HG03103 (cell line): ENCODE data around the gene HOMEZ.

Experiments
- ATAC-seq: cut with Tn5 transposase; IDR thresholded peaks from one replicate; pipeline ENCODE4 v1.9.1; 2021; ENCODE audit warnings: low read depth; ENCODE audit not compliant: unreplicated experiment

The HOMEZ gene

GRCh38 chr14:23308721-23309445 lies 23.0 kb upstream of the HOMEZ start:
- ATAC-seq, result no peak

GRCh38 chr14:23307687-23308644 lies 22.0 kb upstream of the HOMEZ start:
- ATAC-seq, result no peak

- no peak for ATAC-seq
These were observed 21.2 kb upstream of the HOMEZ start for GRCh38 chr14:23307146-23307530.

DNA sequence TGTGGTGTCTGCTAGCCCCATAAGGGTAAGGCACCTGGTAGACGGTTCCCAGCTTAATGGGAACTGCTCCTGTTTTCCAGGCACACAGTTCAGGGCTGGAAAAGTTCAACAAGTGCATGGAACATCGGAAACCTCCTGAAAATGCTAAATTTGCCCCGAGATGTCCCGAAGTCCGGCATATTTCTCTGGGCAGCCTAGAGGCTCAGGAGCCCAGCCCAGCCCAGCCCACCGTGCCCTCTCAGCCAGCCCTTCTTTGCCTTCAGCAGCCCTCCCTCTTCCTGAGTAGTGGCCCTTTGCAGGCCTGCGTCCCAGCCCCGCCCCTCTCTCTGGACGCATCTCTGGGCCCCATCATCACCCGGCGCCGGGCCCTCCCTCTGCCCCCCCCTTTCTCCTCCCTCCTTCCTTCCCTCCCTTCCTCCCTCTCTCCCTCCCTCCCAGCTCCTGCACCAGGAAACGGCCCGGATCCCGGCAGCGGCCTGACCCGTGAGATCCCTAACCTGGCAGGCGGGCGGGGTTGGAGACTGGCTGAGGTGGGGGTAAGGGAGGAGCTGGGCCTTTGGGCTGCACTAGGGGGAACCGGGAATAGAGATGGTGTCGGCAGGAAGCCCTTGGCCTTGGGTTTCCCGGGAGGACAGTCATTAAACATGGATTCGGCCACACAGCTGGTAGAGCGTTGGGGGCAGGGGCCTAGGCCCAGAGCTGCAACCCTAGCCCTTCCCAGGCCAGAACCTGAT lies 20.6 kb upstream of the HOMEZ start, which contains the start of gene BCL2L2:
TSS of gene BCL2L2 (plus strand) at position 422 of the 734 bp plus-strand sequence. CDS start 935 bp downstream, outside the sequence.
- no peak for ATAC-seq

- ATAC-seq, result peak; percentile 39
These were observed 16.6 kb upstream of the HOMEZ start, which contains the start of gene PPP1R3E for GRCh38 chr14:23302290-23303225. TSS of gene PPP1R3E (minus strand) at chr14:23302859. CDS start at chr14:23302576, 283 bp downstream.

DNA sequence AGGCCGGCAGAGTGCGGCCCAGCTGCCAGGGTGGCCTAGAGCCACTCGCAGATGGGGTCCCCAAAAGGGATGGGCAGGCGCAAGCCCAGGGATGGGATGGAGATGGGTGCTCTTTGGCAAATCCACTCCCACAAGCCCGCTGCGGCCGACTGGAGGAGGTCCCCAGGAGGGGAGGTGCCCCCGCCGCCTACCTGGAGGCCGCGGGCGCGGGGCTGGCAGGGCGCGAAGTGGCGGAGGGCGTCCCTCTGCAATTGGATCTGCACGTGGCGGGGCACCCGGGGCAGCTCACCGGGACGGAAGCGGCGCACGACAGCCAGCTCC lies 16.0 kb upstream of the HOMEZ start:
- ATAC-seq, result peak; percentile 4

- peak; percentile 72 for ATAC-seq
These were observed 15.5 kb upstream of the HOMEZ start for GRCh38 chr14:23301288-23301968.

- no peak for ATAC-seq
These were observed 14.8 kb upstream of the HOMEZ start for GRCh38 chr14:23300687-23301223.

DNA sequence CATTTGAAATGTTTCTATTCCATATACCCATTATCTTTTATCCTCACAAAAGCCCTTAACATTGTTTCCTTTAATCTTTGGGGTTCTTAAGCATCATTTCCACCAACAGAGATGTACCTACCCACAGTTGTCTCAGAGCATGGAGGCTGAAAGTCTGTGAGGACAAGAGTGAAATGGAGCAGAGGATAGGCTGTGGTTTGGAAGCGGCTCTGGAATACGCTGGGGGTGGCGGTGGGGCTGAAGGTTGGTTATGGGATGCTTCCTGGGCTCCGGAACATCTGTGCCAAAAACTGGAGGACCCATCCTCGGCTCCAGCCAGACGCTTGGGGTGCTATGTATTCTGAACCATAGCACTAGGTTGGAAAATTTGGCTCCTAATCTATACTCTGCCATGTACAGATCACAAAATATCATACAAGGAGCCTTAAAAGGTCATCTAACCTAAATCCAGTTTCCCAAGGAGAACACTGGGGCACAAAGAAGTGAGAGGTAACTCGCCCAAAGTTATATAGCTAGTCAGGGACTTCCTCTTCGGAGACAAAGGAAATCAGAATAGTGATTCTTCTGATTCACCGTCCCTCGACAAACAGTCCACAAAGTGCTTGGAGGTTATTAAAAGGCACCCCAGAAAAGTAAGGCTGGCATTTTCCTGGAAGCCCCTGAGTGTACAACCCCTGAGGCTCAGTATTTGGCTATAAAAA lies 14.2 kb upstream of the HOMEZ start:
- no peak for ATAC-seq

- ATAC-seq, result no peak
These were observed 13.5 kb upstream of the HOMEZ start for GRCh38 chr14:23299211-23299957.

DNA sequence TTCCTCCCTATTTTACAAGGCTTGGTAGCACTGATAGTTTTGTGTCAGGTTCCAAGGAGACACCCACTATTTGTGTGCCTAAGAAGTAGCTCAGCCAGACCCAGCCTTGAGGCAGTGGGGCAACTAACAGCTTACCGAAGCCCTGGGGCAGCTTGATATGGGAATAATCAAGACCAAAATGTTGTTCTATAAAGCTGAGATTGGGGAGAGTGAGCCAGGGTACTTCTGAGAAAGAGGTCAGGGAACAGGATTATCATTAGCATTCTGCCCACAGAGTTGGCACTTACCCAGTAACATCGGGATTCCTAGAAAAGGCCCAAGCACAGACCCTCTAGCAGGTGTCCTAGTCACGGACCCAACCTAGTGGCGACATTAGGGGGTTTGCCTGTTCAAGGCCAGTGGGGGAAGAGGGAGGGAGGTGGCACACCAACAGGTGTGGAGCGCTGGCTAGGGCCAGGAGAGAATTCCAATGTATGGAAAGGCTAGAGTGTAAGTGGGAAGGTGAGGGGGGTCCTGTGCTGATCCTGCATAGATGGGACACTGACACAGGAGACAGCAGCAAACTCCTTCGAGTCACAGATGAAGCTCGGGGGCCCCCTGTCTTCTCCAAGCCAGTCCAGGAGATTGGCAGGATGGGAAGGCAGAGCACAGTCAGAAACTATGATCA lies 11.8 kb upstream of the HOMEZ start:
- ATAC-seq, result no peak

DNA sequence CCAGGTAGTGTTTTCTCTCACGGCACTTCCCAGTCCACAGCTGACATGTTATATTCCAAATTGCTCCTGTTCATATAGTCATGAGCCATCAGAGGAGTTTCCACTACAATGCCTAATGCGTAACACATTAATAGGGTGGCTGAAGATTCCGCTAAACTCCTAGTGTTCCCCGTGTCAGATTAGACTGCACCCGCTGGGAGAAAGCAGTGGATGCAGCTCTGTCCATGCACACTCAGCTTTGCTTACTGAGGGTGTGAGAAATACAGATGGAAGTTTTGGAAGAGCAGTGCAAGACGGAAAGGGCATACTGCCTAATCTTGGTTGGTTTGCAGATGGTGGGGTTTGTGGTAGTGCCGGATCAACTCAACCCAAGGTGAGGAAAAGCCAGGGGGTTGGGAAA lies 11.2 kb upstream of the HOMEZ start:
- ATAC-seq, result no peak

DNA sequence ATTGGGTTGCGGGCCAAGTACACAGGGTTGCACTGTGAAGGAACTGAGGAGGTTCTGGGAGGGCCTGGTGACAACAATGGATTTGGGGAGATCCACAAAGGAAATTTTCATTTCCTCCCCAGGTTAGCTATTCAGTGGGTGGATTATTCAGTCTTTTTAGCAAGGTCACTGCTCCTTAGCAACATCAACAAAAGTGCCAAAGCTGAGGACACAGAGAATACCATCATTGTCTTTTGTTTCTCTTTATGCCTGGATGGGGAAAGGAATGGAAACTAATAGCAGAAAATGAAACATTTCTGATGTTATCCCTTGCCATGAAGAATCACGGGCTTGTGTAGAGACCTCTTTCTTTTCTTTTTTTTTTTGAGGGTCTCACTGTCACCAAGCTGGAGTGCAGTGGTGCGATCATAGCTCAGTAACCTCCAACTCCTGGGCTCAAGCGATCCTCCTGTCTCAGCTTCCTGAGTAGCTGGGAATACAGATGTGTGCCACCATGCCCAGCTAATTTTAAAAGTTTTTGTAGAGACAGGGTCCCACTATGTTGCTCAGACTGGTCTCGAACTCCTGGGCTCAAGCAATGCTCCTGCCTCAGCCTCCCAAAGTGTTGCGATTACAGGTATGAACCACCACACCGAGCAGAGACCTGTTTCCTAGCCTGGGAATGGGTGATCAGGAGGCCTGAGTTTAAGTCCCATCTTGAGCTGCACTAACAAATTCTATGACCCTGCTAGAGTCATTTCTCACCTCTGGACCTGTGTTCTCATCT lies 10.3 kb upstream of the HOMEZ start:
- no peak for ATAC-seq

- ATAC-seq, result no peak
These were observed 9.0 kb upstream of the HOMEZ start for GRCh38 chr14:23294734-23295561.

DNA sequence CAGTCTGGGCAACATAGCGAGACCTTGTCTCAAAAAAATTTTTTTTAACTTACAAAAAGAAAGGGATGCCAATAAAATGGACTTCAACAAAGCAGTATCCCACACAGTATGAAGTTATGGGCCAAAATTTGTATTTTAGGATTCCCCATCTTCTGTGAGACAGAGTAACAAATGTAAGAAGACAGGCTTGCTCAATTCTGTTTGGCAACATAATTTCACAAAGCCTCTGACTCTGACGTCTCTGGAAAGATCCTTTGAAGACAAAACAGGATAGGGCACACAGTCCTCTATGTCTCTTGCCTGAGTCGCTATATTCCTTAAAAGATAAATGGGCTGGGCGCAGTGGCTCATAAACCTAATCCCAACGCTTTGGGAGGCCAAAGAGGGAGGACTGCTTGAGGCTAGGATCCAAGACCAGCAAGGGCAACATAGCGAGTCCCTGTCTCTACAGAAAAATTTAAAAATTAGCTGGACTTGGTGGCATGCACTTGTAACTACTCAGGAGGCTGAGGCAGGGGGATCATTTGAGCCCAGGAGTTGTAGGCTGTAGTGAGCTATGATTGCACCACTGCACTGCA lies 1.1 kb upstream of the HOMEZ start:
- no peak for ATAC-seq
